ENCODE data around the gene NME9.

Gene NME9

DNA sequence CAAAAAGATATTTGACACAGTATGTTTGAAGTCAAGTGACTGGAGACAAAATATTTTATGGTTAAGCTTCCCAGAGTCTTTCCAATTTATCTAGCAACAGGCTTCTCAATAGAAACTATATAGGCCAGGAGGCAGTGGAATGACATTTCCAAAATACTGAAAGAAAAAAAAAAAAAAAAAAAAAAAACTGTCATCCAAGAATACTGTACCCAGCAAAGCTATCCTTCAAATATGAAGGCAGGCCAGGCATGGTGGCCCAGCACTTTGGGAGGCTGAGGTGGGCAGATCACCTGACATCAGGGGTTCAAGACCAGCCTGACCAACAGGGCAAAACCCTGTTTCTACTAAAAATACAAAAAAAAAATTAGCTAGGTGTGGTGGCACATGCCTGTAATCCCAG is 20.9 kb downstream of the NME9 start:
- H3K4me2 ChIP-seq (ENCODE audit: low read length, poor library complexity, severe bottlenecking) = no peak overlapping the region
- H3K79me1 ChIP-seq (replicated peaks; ENCODE audit: low read length, poor library complexity, severe bottlenecking) = no peaks in the 10 kb centered on the region
- H3K14ac ChIP-seq (ENCODE audit: low read length in 2 of 2) = no peak overlapping the region
- DNase-seq = no peak
- no peak overlapping the region for H3K23ac ChIP-seq (ENCODE audit: low read length in 2 of 2)
- H3K4ac ChIP-seq (ENCODE audit: low read depth in 1 of 2, low read length in 2 of 2) = no peak overlapping the region
- H2AK5ac ChIP-seq (ENCODE audit: low read length, severe bottlenecking) = no peak overlapping the region
- no peak overlapping the region for H4K91ac ChIP-seq (ENCODE audit: low read length)
- no peak overlapping the region for H3K18ac ChIP-seq (ENCODE audit: low read depth in 1 of 2, low read length in 2 of 2)
- H2AFZ ChIP-seq (ENCODE audit: low read depth, low read length) = no peak overlapping the region
- H3K9me3 ChIP-seq (ENCODE audit: control insufficient read depth, low read length) = peaks cover 50% of the 10 kb centered on the region
- H3K36me3 ChIP-seq (ENCODE audit: control insufficient read depth in 1 of 2, insufficient read depth in 2 of 2, low read depth in 1 of 2, low read length in 2 of 2) = no peaks in the 10 kb centered on the region
- H3K27ac ChIP-seq (ENCODE audit: low read length, poor library complexity, severe bottlenecking) = no peak overlapping the region
- no peak overlapping the region for H2BK5ac ChIP-seq (ENCODE audit: low read depth, low read length, poor library complexity, severe bottlenecking)
- no peak overlapping the region for H3K9ac ChIP-seq (ENCODE audit: low read length)
- no peak overlapping the region for H2BK120ac ChIP-seq (ENCODE audit: low read depth, low read length)
- no peak overlapping the region for H4K8ac ChIP-seq (ENCODE audit: low read length)
- no peaks in the 10 kb centered on the region for H3K4me1 ChIP-seq (ENCODE audit: control insufficient read depth, insufficient read depth, low read depth, low read length)
- H3K27me3 ChIP-seq (ENCODE audit: control insufficient read depth in 1 of 2, insufficient read depth in 1 of 2, low read length in 2 of 2) = peaks cover 0 to 6% of the 10 kb centered on the region in 2 experiments
- H3K4me3 ChIP-seq (ENCODE audit: insufficient read depth in 1 of 2, low read depth in 1 of 2, low read length in 2 of 2) = no peak overlapping the region
- H2BK12ac ChIP-seq (ENCODE audit: low read length in 2 of 2) = no peak overlapping the region
- H2BK15ac ChIP-seq (ENCODE audit: low read depth, poor library complexity, severe bottlenecking) = no peak overlapping the region

DNA sequence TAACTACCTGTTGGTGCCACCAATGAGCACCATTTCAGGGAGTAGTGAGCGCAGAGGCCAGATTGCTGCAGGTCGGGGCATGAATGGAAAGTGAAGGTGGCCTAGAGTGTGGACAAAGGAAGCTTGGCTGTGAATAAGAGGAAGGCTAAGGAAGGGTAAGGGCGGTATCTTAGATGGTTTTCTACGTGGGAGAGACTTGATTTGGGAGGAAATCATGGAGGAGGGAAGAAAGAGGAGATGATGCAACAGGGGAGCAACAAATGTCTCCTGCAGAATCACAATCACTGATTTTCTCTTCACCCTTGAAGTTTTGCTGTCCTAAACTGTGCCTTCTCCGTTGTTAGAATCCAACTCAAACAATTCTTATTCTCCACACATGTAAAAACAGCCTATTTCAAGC is 21.8 kb downstream of the NME9 start:
- Histone ChIP-seq H3K9ac (ENCODE audit: low read length) (no peak overlapping the region), H3K9me3 (ENCODE audit: control insufficient read depth, low read length) (peaks cover 50% of the 10 kb centered on the region), H2AFZ (ENCODE audit: low read depth, low read length) (no peak overlapping the region), H2BK15ac (ENCODE audit: low read depth, poor library complexity, severe bottlenecking) (no peak overlapping the region), H3K4ac (ENCODE audit: low read depth in 1 of 2, low read length in 2 of 2) (no peak overlapping the region), H3K4me2 (ENCODE audit: low read length, poor library complexity, severe bottlenecking) (no peak overlapping the region), H3K79me1 (replicated peaks; ENCODE audit: low read length, poor library complexity, severe bottlenecking) (no peaks in the 10 kb centered on the region), H3K27ac (ENCODE audit: low read length, poor library complexity, severe bottlenecking) (no peak overlapping the region), H3K4me3 (ENCODE audit: insufficient read depth in 1 of 2, low read depth in 1 of 2, low read length in 2 of 2) (peak overlapping the region in 1 of 2 experiments; percentile 34), H3K18ac (ENCODE audit: low read depth in 1 of 2, low read length in 2 of 2) (no peak overlapping the region), H2BK120ac (ENCODE audit: low read depth, low read length) (no peak overlapping the region), H3K14ac (ENCODE audit: low read length in 2 of 2) (no peak overlapping the region), H4K91ac (ENCODE audit: low read length) (no peak overlapping the region), H2AK5ac (ENCODE audit: low read length, severe bottlenecking) (no peak overlapping the region), H3K36me3 (ENCODE audit: control insufficient read depth in 1 of 2, insufficient read depth in 2 of 2, low read depth in 1 of 2, low read length in 2 of 2) (no peaks in the 10 kb centered on the region), H4K8ac (ENCODE audit: low read length) (no peak overlapping the region), H3K23ac (ENCODE audit: low read length in 2 of 2) (no peak overlapping the region), H2BK12ac (ENCODE audit: low read length in 2 of 2) (no peak overlapping the region), H2BK5ac (ENCODE audit: low read depth, low read length, poor library complexity, severe bottlenecking) (no peak overlapping the region), H3K4me1 (ENCODE audit: control insufficient read depth, insufficient read depth, low read depth, low read length) (no peaks in the 10 kb centered on the region), H3K27me3 (ENCODE audit: control insufficient read depth in 1 of 2, insufficient read depth in 1 of 2, low read length in 2 of 2) (peaks cover 0 to 6% of the 10 kb centered on the region in 2 experiments)
- no peak for DNase-seq
- WGBS = 83% methylated on average over 5 of the region's 5 CpGs

DNA sequence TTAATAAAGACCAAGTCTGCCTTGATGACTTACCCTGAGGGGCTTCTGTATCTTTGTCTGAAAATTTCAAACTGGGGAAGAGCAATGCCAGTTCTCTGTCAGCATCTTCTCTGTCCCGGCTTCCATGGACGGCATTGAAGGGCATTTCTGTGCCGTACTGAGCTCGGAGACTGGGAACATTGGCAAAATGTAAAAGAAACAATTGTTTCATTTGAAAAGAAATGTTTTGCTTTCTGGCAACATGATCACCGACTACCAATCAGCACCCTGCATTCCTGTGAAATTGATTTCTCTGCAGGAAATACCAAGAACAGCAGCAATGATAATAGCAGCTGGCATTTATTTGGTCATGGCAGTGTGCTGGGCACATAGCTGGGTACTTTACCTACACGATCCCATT is 26.2 kb downstream of the NME9 start:
- no peaks in the 10 kb centered on the region for H3K27me3 ChIP-seq (ENCODE audit: control insufficient read depth in 1 of 2, insufficient read depth in 1 of 2, low read length in 2 of 2)
- no peak overlapping the region for H4K91ac ChIP-seq (ENCODE audit: low read length)
- 97% methylated on average over 6 of the region's 6 CpGs for WGBS

DNA sequence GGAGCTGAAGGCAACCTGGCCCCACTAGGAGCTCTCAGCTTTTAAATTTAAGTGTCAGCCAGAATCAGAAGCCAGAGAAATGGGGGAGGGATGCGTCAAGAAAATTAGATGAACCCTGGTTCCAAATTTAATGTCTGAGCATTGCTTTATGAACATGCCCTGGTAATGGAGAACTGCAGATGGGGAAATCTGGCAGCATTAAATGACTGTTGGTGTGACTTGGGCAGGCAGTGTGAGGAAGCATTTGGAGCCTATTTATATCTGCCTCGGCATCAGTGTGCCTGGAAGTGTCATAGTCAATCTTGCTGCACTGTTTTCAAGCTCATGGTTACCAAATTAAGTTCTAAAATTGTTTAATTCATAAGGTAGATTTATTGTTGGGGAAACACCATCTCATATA is 29.0 kb downstream of the NME9 start:
- H3K4me3 ChIP-seq (ENCODE audit: insufficient read depth in 1 of 2, low read depth in 1 of 2, low read length in 2 of 2) = no peak overlapping the region
- H3K9me3 ChIP-seq (ENCODE audit: control insufficient read depth, low read length) = no peaks in the 10 kb centered on the region
- 97% methylated on average over 1 of the region's 2 CpGs for WGBS
- H3K36me3 ChIP-seq (ENCODE audit: control insufficient read depth in 1 of 2, insufficient read depth in 2 of 2, low read depth in 1 of 2, low read length in 2 of 2) = peaks cover 18 to 34% of the 10 kb centered on the region in 2 experiments
- H2BK15ac ChIP-seq (ENCODE audit: low read depth, poor library complexity, severe bottlenecking) = no peak overlapping the region
- no peaks in the 10 kb centered on the region for H3K4me1 ChIP-seq (ENCODE audit: control insufficient read depth, insufficient read depth, low read depth, low read length)
- no peak overlapping the region for H4K8ac ChIP-seq (ENCODE audit: low read length)
- no peak overlapping the region for H3K4ac ChIP-seq (ENCODE audit: low read depth in 1 of 2, low read length in 2 of 2)
- no peak overlapping the region for H3K14ac ChIP-seq (ENCODE audit: low read length in 2 of 2)
- no peak overlapping the region for H3K9ac ChIP-seq (ENCODE audit: low read length)
- H3K27me3 ChIP-seq (ENCODE audit: control insufficient read depth in 1 of 2, insufficient read depth in 1 of 2, low read length in 2 of 2) = no peaks in the 10 kb centered on the region
- H3K4me2 ChIP-seq (ENCODE audit: low read length, poor library complexity, severe bottlenecking) = no peak overlapping the region
- H3K23ac ChIP-seq (ENCODE audit: low read length in 2 of 2) = no peak overlapping the region
- no peak overlapping the region for H2BK12ac ChIP-seq (ENCODE audit: low read length in 2 of 2)
- no peak for DNase-seq
- H3K79me1 ChIP-seq (replicated peaks; ENCODE audit: low read length, poor library complexity, severe bottlenecking) = no peaks in the 10 kb centered on the region
- no peak overlapping the region for H2BK5ac ChIP-seq (ENCODE audit: low read depth, low read length, poor library complexity, severe bottlenecking)
- H2AFZ ChIP-seq (ENCODE audit: low read depth, low read length) = no peak overlapping the region
- no peak overlapping the region for H3K18ac ChIP-seq (ENCODE audit: low read depth in 1 of 2, low read length in 2 of 2)
- no peak overlapping the region for H2BK120ac ChIP-seq (ENCODE audit: low read depth, low read length)
- H4K91ac ChIP-seq (ENCODE audit: low read length) = no peak overlapping the region
- H3K27ac ChIP-seq (ENCODE audit: low read length, poor library complexity, severe bottlenecking) = no peak overlapping the region
- H2AK5ac ChIP-seq (ENCODE audit: low read length, severe bottlenecking) = no peak overlapping the region

More for the DNA sequence above, 26.2 kb downstream of the NME9 start:
- Histone ChIP-seq H3K4me1 (ENCODE audit: control insufficient read depth, insufficient read depth, low read depth, low read length) (no peaks in the 10 kb centered on the region), H3K18ac (ENCODE audit: low read depth in 1 of 2, low read length in 2 of 2) (no peak overlapping the region), H3K4me2 (ENCODE audit: low read length, poor library complexity, severe bottlenecking) (no peak overlapping the region), H2AFZ (ENCODE audit: low read depth, low read length) (no peak overlapping the region), H3K36me3 (ENCODE audit: control insufficient read depth in 1 of 2, insufficient read depth in 2 of 2, low read depth in 1 of 2, low read length in 2 of 2) (peaks cover 8 to 12% of the 10 kb centered on the region in 2 experiments), H2BK15ac (ENCODE audit: low read depth, poor library complexity, severe bottlenecking) (no peak overlapping the region), H2BK5ac (ENCODE audit: low read depth, low read length, poor library complexity, severe bottlenecking) (no peak overlapping the region), H2AK5ac (ENCODE audit: low read length, severe bottlenecking) (no peak overlapping the region), H3K9ac (ENCODE audit: low read length) (no peak overlapping the region), H2BK12ac (ENCODE audit: low read length in 2 of 2) (no peak overlapping the region), H3K14ac (ENCODE audit: low read length in 2 of 2) (no peak overlapping the region), H3K9me3 (ENCODE audit: control insufficient read depth, low read length) (peaks cover 22% of the 10 kb centered on the region), H3K4ac (ENCODE audit: low read depth in 1 of 2, low read length in 2 of 2) (no peak overlapping the region), H3K79me1 (replicated peaks; ENCODE audit: low read length, poor library complexity, severe bottlenecking) (no peaks in the 10 kb centered on the region), H4K8ac (ENCODE audit: low read length) (no peak overlapping the region), H3K23ac (ENCODE audit: low read length in 2 of 2) (no peak overlapping the region), H2BK120ac (ENCODE audit: low read depth, low read length) (no peak overlapping the region), H3K27ac (ENCODE audit: low read length, poor library complexity, severe bottlenecking) (no peak overlapping the region), H3K4me3 (ENCODE audit: insufficient read depth in 1 of 2, low read depth in 1 of 2, low read length in 2 of 2) (no peak overlapping the region)
- no peak for DNase-seq
